CD4-positive, alpha-beta T cell treated with Interleukin-6 at 100 ng/mL for 8 hours (primary cell): Measurements from ENCODE around the gene DDX47.
"Not testable (repeated sequence)": the region's sequence is repeated elsewhere in the genome, so short reads cannot be mapped to it uniquely, and the experiment has no call there.

Source experiments
- DNase-seq: peaks from one replicate; pipeline ENCODE4 v3.0.0-alpha.2; 2020; ENCODE audit warnings: mixed read lengths, low spot score

The DDX47 gene

GRCh38 chr12:12797794-12798152 is 15.4 kb upstream of the DDX47 start:
- no peak for DNase-seq

- DNase-seq = no peak
Measured at GRCh38 chr12:12798480-12798879, 14.7 kb upstream of the DDX47 start.

GRCh38 chr12:12799163-12799920 is 13.8 kb upstream of the DDX47 start:
- no peak for DNase-seq

GRCh38 chr12:12800406-12801180 is 12.6 kb upstream of the DDX47 start:
- DNase-seq = no peak

- DNase-seq = not testable (repeated sequence)
Measured at GRCh38 chr12:12801656-12802055, 11.5 kb upstream of the DDX47 start.

GRCh38 chr12:12803186-12803585 is 10.0 kb upstream of the DDX47 start:
- peak; percentile 65 for DNase-seq

- DNase-seq = no peak
Measured at GRCh38 chr12:12804011-12804410, 9.1 kb upstream of the DDX47 start.

GRCh38 chr12:12804432-12804886 is 8.7 kb upstream of the DDX47 start:
- DNase-seq = no peak

- DNase-seq = no peak
Measured at GRCh38 chr12:12806784-12807516, 6.2 kb upstream of the DDX47 start.

- DNase-seq = not testable (repeated sequence)
Measured at GRCh38 chr12:12807517-12807903, 5.6 kb upstream of the DDX47 start.

GRCh38 chr12:12807970-12808702 is 5.0 kb upstream of the DDX47 start:
- DNase-seq = peak; percentile 75

GRCh38 chr12:12810553-12811021 is 2.6 kb upstream of the DDX47 start:
- no peak for DNase-seq

- DNase-seq = no peak
Measured at GRCh38 chr12:12811343-12811742, 1.8 kb upstream of the DDX47 start.

GRCh38 chr12:12812174-12812573 is 972 bp upstream of the DDX47 start:
- DNase-seq = no peak

- DNase-seq = no peak
Measured at GRCh38 chr12:12812618-12813119, 477 bp upstream of the DDX47 start.

GRCh38 chr12:12817616-12818015 is 4.5 kb downstream of the DDX47 start:
- DNase-seq = no peak

GRCh38 chr12:12818701-12819100 is 5.6 kb downstream of the DDX47 start:
- DNase-seq = no peak

GRCh38 chr12:12819221-12819620 is 6.1 kb downstream of the DDX47 start:
- no peak for DNase-seq

GRCh38 chr12:12819752-12820311 is 6.7 kb downstream of the DDX47 start:
- no peak for DNase-seq

- DNase-seq = not testable (repeated sequence)
Measured at GRCh38 chr12:12820376-12820775, 7.2 kb downstream of the DDX47 start.

- DNase-seq = no peak
Measured at GRCh38 chr12:12821975-12822374, 8.8 kb downstream of the DDX47 start.
